Activated T-helper 17 cell treated with anti-CD3 and anti-CD28 coated beads, Interleukin-2, amount 50 U/mL, for 72 hours (primary cell): ENCODE measurements around the gene MYO16. TPM values are rescaled to one million over a fixed set of nuclear protein-coding genes. Genes with fewer than 3 reads are reported as not detected.

Experiments
- ATAC-seq: fragments of 150-1000 bp; cut with Tn5 transposase; replicated peaks from 2 replicates; pipeline ENCODE4 v1.10.0; 2021; ENCODE audit warnings: mild to moderate bottlenecking, moderate library complexity
- H3K27ac Mint-ChIP-seq: one replicate; pipeline ENCODE4 v1.8.0; 2022; ENCODE audit warnings: mixed read lengths
- H3K27me3 Mint-ChIP-seq: one replicate; pipeline ENCODE4 v1.8.0; 2022; ENCODE audit warnings: mixed read lengths
- H3K36me3 Mint-ChIP-seq: one replicate; pipeline ENCODE4 v1.8.0; 2022; ENCODE audit warnings: low read depth, mild to moderate bottlenecking, mixed read lengths
- H3K4me1 Mint-ChIP-seq: one replicate; pipeline ENCODE4 v1.8.0; 2022; ENCODE audit warnings: mixed read lengths
- H3K4me3 Mint-ChIP-seq: one replicate; pipeline ENCODE4 v1.8.0; 2022; ENCODE audit warnings: mild to moderate bottlenecking, mixed read lengths
- H3K9me3 Mint-ChIP-seq: one replicate; pipeline ENCODE4 v1.8.0; 2022; ENCODE audit warnings: mixed read lengths
- total RNA-seq, 2 donors: library from RNA; stranded (reverse); gene quantifications; one replicate each; pipeline ENCODE4 v1.2.3, GENCODE V29; 2022

MYO16 gene
- total RNA-seq, 2 donors from 2014 or later = not detected

- H3K4me3 Mint-ChIP-seq = no peak overlapping the region
- H3K36me3 Mint-ChIP-seq = no peaks in the 10 kb centered on the region
- peaks cover 7% of the 10 kb centered on the region for H3K27me3 Mint-ChIP-seq
Observed at GRCh38 chr13:109159650-109160309, 530.4 kb downstream of the MYO16 start.

GRCh38 chr13:109160357-109160756 is 530.9 kb downstream of the MYO16 start:
- Mint-ChIP-seq H3K4me1 (peaks cover 4% of the 10 kb centered on the region), H3K4me3 (no peak overlapping the region), H3K27ac (no peak overlapping the region), H3K27me3 (peaks cover 4% of the 10 kb centered on the region), H3K36me3 (no peaks in the 10 kb centered on the region), H3K9me3 (no peaks in the 10 kb centered on the region)
- no peak for ATAC-seq

More at GRCh38 chr13:109159650-109160309, 530.4 kb downstream of the MYO16 start:
- no peak for ATAC-seq
- no peak overlapping the region for H3K27ac Mint-ChIP-seq
- no peaks in the 10 kb centered on the region for H3K9me3 Mint-ChIP-seq
- H3K4me1 Mint-ChIP-seq = peaks cover 4% of the 10 kb centered on the region

- Mint-ChIP-seq H3K27ac (no peak overlapping the region), H3K4me1 (peaks cover 4% of the 10 kb centered on the region), H3K9me3 (no peaks in the 10 kb centered on the region), H3K4me3 (no peak overlapping the region), H3K36me3 (no peaks in the 10 kb centered on the region), H3K27me3 (peaks cover 3% of the 10 kb centered on the region)
- no peak for ATAC-seq
Observed at GRCh38 chr13:109160887-109161669, 531.7 kb downstream of the MYO16 start.

- no peak overlapping the region for H3K4me3 Mint-ChIP-seq
- H3K27ac Mint-ChIP-seq = no peak overlapping the region
- H3K4me1 Mint-ChIP-seq = peaks cover 4% of the 10 kb centered on the region
- H3K36me3 Mint-ChIP-seq = no peaks in the 10 kb centered on the region
- H3K9me3 Mint-ChIP-seq = no peaks in the 10 kb centered on the region
- ATAC-seq = peak; percentile 96
- H3K27me3 Mint-ChIP-seq = peaks cover 8% of the 10 kb centered on the region
Observed at GRCh38 chr13:109162248-109163036, 533.0 kb downstream of the MYO16 start.

GRCh38 chr13:109163037-109163379 is 533.6 kb downstream of the MYO16 start:
- Mint-ChIP-seq H3K36me3 (no peaks in the 10 kb centered on the region), H3K27me3 (peaks cover 8% of the 10 kb centered on the region), H3K27ac (no peak overlapping the region), H3K4me3 (no peak overlapping the region), H3K9me3 (no peaks in the 10 kb centered on the region), H3K4me1 (peaks cover 4% of the 10 kb centered on the region)
- ATAC-seq = no peak

GRCh38 chr13:109165417-109165904 is 536.0 kb downstream of the MYO16 start:
- Mint-ChIP-seq H3K36me3 (no peaks in the 10 kb centered on the region), H3K27me3 (peaks cover 11% of the 10 kb centered on the region), H3K27ac (no peak overlapping the region), H3K9me3 (no peaks in the 10 kb centered on the region), H3K4me1 (peaks cover 4% of the 10 kb centered on the region), H3K4me3 (no peak overlapping the region)
- no peak for ATAC-seq

GRCh38 chr13:109166804-109167203 is 537.4 kb downstream of the MYO16 start:
- H3K4me3 Mint-ChIP-seq = no peak overlapping the region
- peaks cover 11% of the 10 kb centered on the region for H3K27me3 Mint-ChIP-seq
- H3K27ac Mint-ChIP-seq = no peak overlapping the region
- peaks cover 4% of the 10 kb centered on the region for H3K4me1 Mint-ChIP-seq
- H3K9me3 Mint-ChIP-seq = no peaks in the 10 kb centered on the region
- no peaks in the 10 kb centered on the region for H3K36me3 Mint-ChIP-seq
- no peak for ATAC-seq

- H3K4me1 Mint-ChIP-seq = no peaks in the 10 kb centered on the region
- no peak overlapping the region for H3K4me3 Mint-ChIP-seq
- H3K27me3 Mint-ChIP-seq = peaks cover 4% of the 10 kb centered on the region
- no peaks in the 10 kb centered on the region for H3K9me3 Mint-ChIP-seq
- H3K27ac Mint-ChIP-seq = no peak overlapping the region
- ATAC-seq = no peak
- no peaks in the 10 kb centered on the region for H3K36me3 Mint-ChIP-seq
Observed at GRCh38 chr13:109172136-109172535, 542.7 kb downstream of the MYO16 start.

- no peaks in the 10 kb centered on the region for H3K4me1 Mint-ChIP-seq
- no peaks in the 10 kb centered on the region for H3K9me3 Mint-ChIP-seq
- no peak overlapping the region for H3K27ac Mint-ChIP-seq
- ATAC-seq = no peak
- no peak overlapping the region for H3K4me3 Mint-ChIP-seq
- no peaks in the 10 kb centered on the region for H3K36me3 Mint-ChIP-seq
- no peaks in the 10 kb centered on the region for H3K27me3 Mint-ChIP-seq
Observed at GRCh38 chr13:109175666-109176065, 546.3 kb downstream of the MYO16 start.

- no peak overlapping the region for H3K27ac Mint-ChIP-seq
- ATAC-seq = no peak
- no peaks in the 10 kb centered on the region for H3K36me3 Mint-ChIP-seq
- no peaks in the 10 kb centered on the region for H3K9me3 Mint-ChIP-seq
- peaks cover 4% of the 10 kb centered on the region for H3K27me3 Mint-ChIP-seq
- H3K4me3 Mint-ChIP-seq = no peak overlapping the region
- H3K4me1 Mint-ChIP-seq = no peaks in the 10 kb centered on the region
Observed at GRCh38 chr13:109180905-109181425, 551.6 kb downstream of the MYO16 start.

- Mint-ChIP-seq H3K9me3 (no peaks in the 10 kb centered on the region), H3K27ac (no peak overlapping the region), H3K27me3 (peaks cover 8% of the 10 kb centered on the region), H3K36me3 (no peaks in the 10 kb centered on the region), H3K4me3 (no peak overlapping the region), H3K4me1 (no peaks in the 10 kb centered on the region)
- no peak for ATAC-seq
Observed at GRCh38 chr13:109182777-109183465, 553.5 kb downstream of the MYO16 start.

- H3K4me3 Mint-ChIP-seq = no peak overlapping the region
- no peaks in the 10 kb centered on the region for H3K4me1 Mint-ChIP-seq
- no peaks in the 10 kb centered on the region for H3K9me3 Mint-ChIP-seq
- H3K36me3 Mint-ChIP-seq = no peaks in the 10 kb centered on the region
- peaks cover 19% of the 10 kb centered on the region for H3K27me3 Mint-ChIP-seq
- no peak overlapping the region for H3K27ac Mint-ChIP-seq
- no peak for ATAC-seq
Observed at GRCh38 chr13:109191413-109191812, 562.0 kb downstream of the MYO16 start.

GRCh38 chr13:109192306-109192705 is 562.9 kb downstream of the MYO16 start:
- no peak for ATAC-seq
- Mint-ChIP-seq H3K9me3 (no peaks in the 10 kb centered on the region), H3K27ac (no peak overlapping the region), H3K4me1 (no peaks in the 10 kb centered on the region), H3K27me3 (peaks cover 14% of the 10 kb centered on the region), H3K4me3 (no peak overlapping the region), H3K36me3 (no peaks in the 10 kb centered on the region)

GRCh38 chr13:109196948-109197347 is 567.5 kb downstream of the MYO16 start:
- no peaks in the 10 kb centered on the region for H3K9me3 Mint-ChIP-seq
- H3K27me3 Mint-ChIP-seq = no peaks in the 10 kb centered on the region
- no peak for ATAC-seq

More at GRCh38 chr13:109196948-109197347, 567.5 kb downstream of the MYO16 start:
- H3K27ac Mint-ChIP-seq = no peak overlapping the region
- no peak overlapping the region for H3K4me3 Mint-ChIP-seq
- no peaks in the 10 kb centered on the region for H3K36me3 Mint-ChIP-seq
- no peaks in the 10 kb centered on the region for H3K4me1 Mint-ChIP-seq
